Right cardiac atrium (tissue), 5 donors: ENCODE results near the gene CPEB4. TPM values are rescaled to one million over a fixed set of nuclear protein-coding genes. Genes with fewer than 3 reads are reported as not detected.

ENCODE experiments used
- ATAC-seq, 2 donors: fragments of 200-7000 bp; cut with Tn5 transposase; one replicate each; pipeline versions ENCODE4 v1.8.0 to v1.9.1; 2020; ENCODE audit warnings: moderate library complexity in 2 of 2, mild to moderate bottlenecking in 1 of 2
- DNase-seq, 3 donors: peaks; one replicate each; pipeline ENCODE4 v3.0.0-alpha.2; 2020
- H3K27ac ChIP-seq: one replicate; pipeline ENCODE4 v1.5.1; 2013; ENCODE audit warnings: mild to moderate bottlenecking, low read length, control low read depth, moderate library complexity
- H3K27me3 ChIP-seq: one replicate; pipeline ENCODE4 v1.6.1; 2013; ENCODE audit not compliant: control insufficient read depth, insufficient read depth
- H3K4me1 ChIP-seq: one replicate; pipeline ENCODE4 v1.6.1; 2013; ENCODE audit warnings: low read length; ENCODE audit not compliant: control insufficient read depth, insufficient read depth
- H3K4me3 ChIP-seq: one replicate; pipeline ENCODE4 v1.5.1; 2013; ENCODE audit warnings: low read length, control low read depth
- H3K9me3 ChIP-seq: one replicate; pipeline ENCODE4 v1.6.1; 2013; ENCODE audit warnings: low read length; ENCODE audit not compliant: control insufficient read depth
- WGBS: extraction: QIAGEN DNeasy Blood & Tissue Kit; methylation state at CpG from one replicate; pipeline ENCODE4 v1.1.7; 2013; 5-methylcytosine and 5-hydroxymethylcytosine counted together
- intact Hi-C, 4 donors: fragments of 100-400 bp; cut with DNase I; formaldehyde crosslinking; loops; one replicate each; pipeline versions ENCODE4 v1.11.0 to v1.14.0; 2022 to 2023
- polyA plus RNA-seq: library from polyadenylated mRNA; stranded (reverse); fragments of 200-250 nt; gene quantifications from one replicate; pipeline ENCODE4 v1.2.3, GENCODE V29; 2013
- total RNA-seq, 4 donors: library from RNA; stranded (reverse); fragmentation: NEBNext Ultra II Directional; extraction: Animal tissue kit (Norgen Biotek cat#: 25700); gene quantifications; one replicate each; pipeline ENCODE4 v1.2.1, GENCODE V29; 2021
- donor health status: healthy with polysubstance abuse.
- donor health status: DM: no; HTN: yes; CAD: no.
- donor health status: DM: no; HTN: no; CAD: no.
- donor health status: DM: no; HTN: yes; CAD: no; lungs with severe emphysema.
- donor health status: DM: yes; HTN: yes; CAD: no.

CPEB4 gene
- total and polyA plus RNA-seq, 5 donors, result 23.9 to 152 (median 97.2) TPM

- ATAC-seq (peak; percentile 31 to 47), DNase-seq (no peak)
- H3K4me3 ChIP-seq, result no peak within 1 kb of the TSS
- H3K27ac ChIP-seq, result no peak within 1 kb of the TSS
- no peaks in the 10 kb centered on the region for H3K4me1 ChIP-seq
- H3K27me3 ChIP-seq, result no peaks in the 10 kb centered on the region
- WGBS, result 94% methylated on average over 51 of the region's 51 CpGs
- no peaks in the 10 kb centered on the region for H3K9me3 ChIP-seq
- intact Hi-C loops, result no loop called here
Observed at GRCh38 chr5:173988554-173989431, 100.6 kb downstream of the CPEB4 start, which contains the start of gene C5orf47. C5orf47 (plus strand) TSS chr5:173989170; CDS start chr5:173989264, 94 bp downstream.

- no peaks in the 10 kb centered on the region for H3K4me1 ChIP-seq
- ATAC-seq, result peak; percentile 26 to 28
- no peak overlapping the region for H3K4me3 ChIP-seq
- H3K27ac ChIP-seq, result no peak overlapping the region
- intact Hi-C loops, result no loop called here
- H3K9me3 ChIP-seq, result no peaks in the 10 kb centered on the region
- H3K27me3 ChIP-seq, result no peaks in the 10 kb centered on the region
- DNase-seq, result no peak
- 97% methylated on average over 41 of the region's 41 CpGs for WGBS
Observed at GRCh38 chr5:173989432-173990082, 101.4 kb downstream of the CPEB4 start.

- ATAC-seq, result no peak
- H3K27me3 ChIP-seq, result no peaks in the 10 kb centered on the region
- DNase-seq, result peak in 1 of 3 donors; percentile 18
- no peak overlapping the region for H3K4me3 ChIP-seq
- intact Hi-C loops, result no loop called here
- 62% methylated on average over 4 of the region's 4 CpGs for WGBS
- H3K27ac ChIP-seq, result no peak overlapping the region
- no peaks in the 10 kb centered on the region for H3K9me3 ChIP-seq
- no peaks in the 10 kb centered on the region for H3K4me1 ChIP-seq
Observed at GRCh38 chr5:173997331-173997730, 109.2 kb downstream of the CPEB4 start.

GRCh38 chr5:173998531-173998930 is 110.4 kb downstream of the CPEB4 start:
- no peak overlapping the region for H3K27ac ChIP-seq
- no peaks in the 10 kb centered on the region for H3K4me1 ChIP-seq
- WGBS, result 64% methylated on average over 4 of the region's 4 CpGs
- no peak for ATAC-seq
- no peak overlapping the region for H3K4me3 ChIP-seq
- no peaks in the 10 kb centered on the region for H3K9me3 ChIP-seq
- H3K27me3 ChIP-seq, result no peaks in the 10 kb centered on the region
- no peak for DNase-seq
- intact Hi-C loops, result no loop called here

- intact Hi-C loops, result no loop called here
- H3K27me3 ChIP-seq, result no peaks in the 10 kb centered on the region
- H3K9me3 ChIP-seq, result no peaks in the 10 kb centered on the region
- 83% methylated on average over 4 of the region's 4 CpGs for WGBS
- no peak overlapping the region for H3K27ac ChIP-seq
- no peak overlapping the region for H3K4me3 ChIP-seq
- H3K4me1 ChIP-seq, result no peaks in the 10 kb centered on the region
- no peak for ATAC-seq
- no peak for DNase-seq
Observed at GRCh38 chr5:174000076-174000475, 111.9 kb downstream of the CPEB4 start.

- no peak for ATAC-seq
- no peak for DNase-seq
- intact Hi-C loops, result no loop called here
- no peak overlapping the region for H3K4me3 ChIP-seq
- no peaks in the 10 kb centered on the region for H3K4me1 ChIP-seq
- no peaks in the 10 kb centered on the region for H3K27me3 ChIP-seq
- H3K27ac ChIP-seq, result no peak overlapping the region
- H3K9me3 ChIP-seq, result no peaks in the 10 kb centered on the region
Observed at GRCh38 chr5:174003795-174004194, 115.6 kb downstream of the CPEB4 start.

- H3K9me3 ChIP-seq, result no peaks in the 10 kb centered on the region
- intact Hi-C loops, result no loop called here
- DNase-seq, result no peak
- no peaks in the 10 kb centered on the region for H3K27me3 ChIP-seq
- no peak overlapping the region for H3K4me3 ChIP-seq
- no peak for ATAC-seq
- no peak overlapping the region for H3K27ac ChIP-seq
- H3K4me1 ChIP-seq, result no peaks in the 10 kb centered on the region
- 84% methylated on average over 5 of the region's 5 CpGs for WGBS
Observed at GRCh38 chr5:174008922-174009321, 120.8 kb downstream of the CPEB4 start.

- H3K4me3 ChIP-seq, result no peak overlapping the region
- H3K4me1 ChIP-seq, result no peaks in the 10 kb centered on the region
- ATAC-seq (no peak), DNase-seq (no peak)
- no peaks in the 10 kb centered on the region for H3K9me3 ChIP-seq
- H3K27me3 ChIP-seq, result no peaks in the 10 kb centered on the region
- intact Hi-C loops, result no loop called here
- WGBS, result 66% methylated on average over 1 of the region's 1 CpG
- H3K27ac ChIP-seq, result no peak overlapping the region
Observed at GRCh38 chr5:174010365-174010764, 122.2 kb downstream of the CPEB4 start.

GRCh38 chr5:174011441-174011840 is 123.3 kb downstream of the CPEB4 start:
- WGBS, result 46% methylated on average over 3 of the region's 3 CpGs
- no peak overlapping the region for H3K4me3 ChIP-seq
- no peak overlapping the region for H3K27ac ChIP-seq
- H3K9me3 ChIP-seq, result no peaks in the 10 kb centered on the region
- ATAC-seq, result no peak
- no peaks in the 10 kb centered on the region for H3K4me1 ChIP-seq
- intact Hi-C loops, result no loop called here
- DNase-seq, result no peak
- H3K27me3 ChIP-seq, result no peaks in the 10 kb centered on the region
